HG03060 (cell line): ENCODE measurements around the gene DACT1.

Experiments
- ATAC-seq: cut with Tn5 transposase; IDR thresholded peaks from one replicate; pipeline ENCODE4 v1.9.1; 2021; ENCODE audit warnings: low read depth, moderate number of reproducible peaks; ENCODE audit not compliant: unreplicated experiment

DACT1 gene

GRCh38 chr14:58635091-58635830, 2.5 kb upstream of the DACT1 start:
- no peak for ATAC-seq

GRCh38 chr14:58636129-58636528, 1.6 kb upstream of the DACT1 start:
- no peak for ATAC-seq

GRCh38 chr14:58637040-58637390, 747 bp upstream of the DACT1 start:
- no peak for ATAC-seq

- ATAC-seq = no peak
Measured at GRCh38 chr14:58638231-58639197, 752 bp downstream of the DACT1 start.

GRCh38 chr14:58639198-58639565, 1.4 kb downstream of the DACT1 start:
- no peak for ATAC-seq

GRCh38 chr14:58639842-58640484, 2.2 kb downstream of the DACT1 start:
- no peak for ATAC-seq

- no peak for ATAC-seq
Measured at GRCh38 chr14:58640959-58641358, 3.2 kb downstream of the DACT1 start.

- no peak for ATAC-seq
Measured at GRCh38 chr14:58641509-58641908, 3.7 kb downstream of the DACT1 start.

GRCh38 chr14:58643366-58643765, 5.6 kb downstream of the DACT1 start:
- ATAC-seq = no peak

GRCh38 chr14:58645641-58646040, 7.9 kb downstream of the DACT1 start:
- ATAC-seq = no peak

GRCh38 chr14:58646479-58646878, 8.7 kb downstream of the DACT1 start:
- no peak for ATAC-seq

GRCh38 chr14:58647777-58648176, 10.0 kb downstream of the DACT1 start:
- no peak for ATAC-seq

GRCh38 chr14:58650857-58651256, 13.1 kb downstream of the DACT1 start:
- ATAC-seq = no peak

- no peak for ATAC-seq
Measured at GRCh38 chr14:58656671-58657411, 19.1 kb downstream of the DACT1 start.

GRCh38 chr14:58659061-58659460, 21.3 kb downstream of the DACT1 start:
- ATAC-seq = no peak

GRCh38 chr14:58659846-58660245, 22.1 kb downstream of the DACT1 start:
- no peak for ATAC-seq

GRCh38 chr14:58660407-58660806, 22.6 kb downstream of the DACT1 start:
- ATAC-seq = no peak

GRCh38 chr14:58662018-58662417, 24.3 kb downstream of the DACT1 start:
- ATAC-seq = no peak

GRCh38 chr14:58662759-58663158, 25.0 kb downstream of the DACT1 start:
- no peak for ATAC-seq

- ATAC-seq = no peak
Measured at GRCh38 chr14:58663494-58664111, 25.8 kb downstream of the DACT1 start.
